HG03103 (cell line): ENCODE results near the gene ASPG.

Experiments
- ATAC-seq: cut with Tn5 transposase; IDR thresholded peaks from one replicate; pipeline ENCODE4 v1.9.1; 2021; ENCODE audit warnings: low read depth; ENCODE audit not compliant: unreplicated experiment

Gene ASPG

GRCh38 chr14:104104076-104104901 is 18.8 kb downstream of the ASPG start:
- no peak for ATAC-seq

- no peak for ATAC-seq
Measured at GRCh38 chr14:104105071-104105821, 19.7 kb downstream of the ASPG start.

DNA sequence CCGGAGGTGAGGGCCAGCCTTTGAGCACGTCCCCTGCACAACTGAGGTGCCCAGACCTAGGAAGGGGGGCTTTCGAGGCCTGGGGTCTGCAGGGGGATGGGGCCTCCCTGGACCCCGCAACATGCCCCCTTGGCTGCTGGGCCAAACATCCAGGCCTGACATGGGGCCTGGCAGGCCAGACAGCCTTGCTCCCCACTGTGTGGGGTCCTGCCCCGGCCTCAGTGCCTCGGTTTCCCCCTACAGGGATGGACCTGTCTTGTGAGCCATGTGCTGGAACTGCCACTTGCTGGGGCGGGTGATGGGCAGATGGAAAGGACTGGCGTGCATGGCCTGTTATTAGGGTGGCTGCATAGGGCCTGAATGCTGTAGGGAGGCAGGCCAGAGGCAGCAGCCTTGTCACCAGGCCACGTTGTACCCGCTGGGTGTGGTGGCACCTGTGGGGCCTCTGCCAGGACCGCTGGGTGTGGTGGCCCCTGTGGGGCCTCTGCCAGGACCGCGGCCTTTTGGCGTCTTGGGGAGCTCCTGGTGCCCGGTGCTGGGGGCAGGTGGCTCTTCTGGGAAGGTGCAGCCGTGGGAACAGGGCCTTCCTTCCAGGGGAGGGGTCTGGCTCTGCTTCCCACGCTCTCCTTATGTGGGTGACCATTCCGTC is 20.4 kb downstream of the ASPG start:
- ATAC-seq: no peak

DNA sequence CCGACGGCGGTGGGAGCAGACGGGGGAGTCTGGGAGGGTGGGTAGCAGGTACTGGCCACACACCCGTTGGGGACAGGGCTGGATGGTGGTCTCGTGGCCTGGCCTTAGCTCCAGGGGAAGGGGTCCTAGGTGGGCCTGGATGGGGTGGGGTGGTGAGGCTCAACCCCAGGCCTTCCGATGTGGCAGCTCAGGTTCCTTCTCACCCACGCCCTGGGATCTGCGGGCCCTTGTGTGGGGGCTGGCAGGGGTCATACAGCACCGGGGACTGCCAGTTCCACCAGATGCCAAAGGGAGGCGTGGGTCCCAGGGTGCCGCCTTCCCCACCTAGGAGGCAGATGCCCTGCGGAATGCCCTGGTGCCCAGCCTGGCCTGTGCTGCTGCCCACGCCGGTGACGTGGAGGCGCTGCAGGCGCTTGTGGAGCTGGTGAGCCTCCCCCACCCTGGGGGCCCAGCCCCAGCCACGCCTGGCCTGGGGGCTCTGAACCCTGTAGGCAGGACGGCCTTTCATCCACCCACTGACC is 21.0 kb downstream of the ASPG start:
- ATAC-seq: no peak

- ATAC-seq: no peak
Measured at GRCh38 chr14:104107101-104107581, 21.6 kb downstream of the ASPG start.

GRCh38 chr14:104107611-104108569 is 22.4 kb downstream of the ASPG start:
- no peak for ATAC-seq

GRCh38 chr14:104108570-104109541 is 23.4 kb downstream of the ASPG start:
- ATAC-seq: no peak

GRCh38 chr14:104109731-104110361 is 24.3 kb downstream of the ASPG start:
- ATAC-seq: no peak

DNA sequence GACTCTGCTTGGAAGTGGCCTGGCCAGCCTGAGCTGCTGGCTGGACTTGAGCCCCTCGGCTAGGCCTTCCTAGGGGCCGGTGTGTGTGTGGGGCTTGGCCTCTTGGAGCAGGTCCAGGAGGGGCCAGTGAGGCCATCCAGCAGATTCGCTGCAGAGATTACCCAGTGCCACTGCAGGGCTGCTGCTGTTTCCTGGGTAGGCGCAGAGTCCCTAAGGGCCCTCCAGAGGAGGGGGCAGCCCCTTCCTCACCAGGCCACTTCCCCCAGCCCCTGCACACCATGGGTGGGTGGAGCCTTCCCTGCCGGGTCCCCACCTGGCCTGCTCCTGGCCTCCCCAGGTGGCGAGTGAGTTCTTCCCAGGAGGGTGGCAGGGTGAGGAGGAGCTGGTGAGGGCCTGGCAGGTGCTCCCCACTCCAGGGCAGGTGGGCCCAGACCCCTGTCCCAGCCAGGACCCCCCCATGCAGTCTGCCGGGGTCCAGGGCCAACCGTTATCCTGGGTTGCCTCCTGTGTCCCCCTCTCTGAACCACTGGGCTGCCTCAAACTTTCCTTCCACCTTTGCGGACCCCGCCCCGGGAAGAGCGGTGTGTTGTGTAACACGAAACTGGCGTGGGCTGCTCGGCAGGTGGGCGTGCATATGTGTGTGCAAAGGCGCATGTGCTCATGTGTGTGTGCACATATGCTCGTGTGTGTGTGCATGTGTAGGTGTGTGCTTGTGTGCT is 25.1 kb downstream of the ASPG start:
- ATAC-seq: no peak

GRCh38 chr14:104111301-104112112 is 26.0 kb downstream of the ASPG start:
- ATAC-seq: no peak

DNA sequence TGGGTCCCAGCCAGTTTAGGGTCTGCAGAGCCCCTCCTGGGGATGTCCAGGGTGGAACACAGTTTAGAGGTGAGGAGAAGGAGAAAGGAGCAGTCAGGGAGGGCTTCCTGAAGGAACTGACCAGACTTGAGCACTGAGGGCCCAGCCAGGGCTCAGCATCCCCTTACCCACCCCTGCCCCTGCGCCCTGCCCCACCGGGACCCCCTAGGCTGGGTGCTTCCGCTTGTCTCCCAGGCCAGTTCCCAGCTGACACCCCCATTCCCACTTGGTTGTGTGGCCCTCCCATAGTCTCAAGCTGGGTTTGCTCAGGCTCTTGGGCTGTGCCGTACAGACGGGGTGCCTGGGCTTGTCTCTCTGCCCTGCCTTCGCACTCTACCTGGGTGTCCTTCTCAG is 26.6 kb downstream of the ASPG start:
- no peak for ATAC-seq

DNA sequence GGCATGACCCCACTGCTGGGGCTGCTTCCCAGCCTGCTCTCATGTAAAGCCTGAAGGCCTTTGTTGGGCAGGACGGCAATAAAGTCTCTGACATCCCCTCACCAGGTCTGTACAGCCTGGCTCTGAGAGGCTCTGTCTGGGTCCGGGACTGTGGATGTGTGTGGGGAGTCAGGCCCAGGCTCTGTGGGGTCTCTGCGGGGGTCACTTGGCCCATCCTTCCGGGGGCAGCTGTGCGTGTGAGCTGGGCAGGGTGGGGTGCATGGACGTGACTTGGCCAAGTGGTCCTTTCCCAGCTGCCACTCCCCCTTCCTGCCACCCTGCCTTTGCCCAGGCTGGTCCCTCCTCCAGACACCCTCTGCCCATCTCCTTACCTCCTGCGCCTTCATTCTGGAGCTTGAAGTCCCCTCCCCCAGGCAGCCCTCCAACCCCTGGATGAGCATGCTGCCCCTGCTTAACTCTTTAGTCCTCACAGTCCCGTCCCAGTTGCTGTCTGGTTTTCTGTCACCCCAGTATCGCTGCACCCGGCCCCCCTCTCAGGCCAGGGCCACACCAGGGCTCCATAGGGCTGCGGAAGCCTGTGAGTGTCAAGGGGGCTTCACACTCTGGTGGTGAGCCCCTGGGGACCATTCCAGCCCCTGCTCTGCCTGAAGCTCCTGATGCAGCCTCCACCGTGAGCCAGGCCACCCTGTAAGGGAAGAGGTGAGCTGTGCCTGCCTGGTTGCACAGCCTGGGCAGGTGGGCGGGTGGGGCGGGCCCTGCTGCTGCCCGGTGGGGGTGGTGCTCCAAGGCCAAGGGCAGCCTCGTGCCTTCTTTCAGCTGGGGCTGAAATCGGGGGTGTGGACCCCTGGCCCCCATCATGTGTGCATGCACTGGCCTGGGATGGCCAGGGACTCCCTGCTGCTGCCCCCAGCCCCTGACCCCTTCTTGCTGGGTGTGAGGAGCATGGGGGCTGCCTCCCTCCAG is 27.4 kb downstream of the ASPG start:
- ATAC-seq: no peak

- no peak for ATAC-seq
Measured at GRCh38 chr14:104113631-104114420, 28.3 kb downstream of the ASPG start.

DNA sequence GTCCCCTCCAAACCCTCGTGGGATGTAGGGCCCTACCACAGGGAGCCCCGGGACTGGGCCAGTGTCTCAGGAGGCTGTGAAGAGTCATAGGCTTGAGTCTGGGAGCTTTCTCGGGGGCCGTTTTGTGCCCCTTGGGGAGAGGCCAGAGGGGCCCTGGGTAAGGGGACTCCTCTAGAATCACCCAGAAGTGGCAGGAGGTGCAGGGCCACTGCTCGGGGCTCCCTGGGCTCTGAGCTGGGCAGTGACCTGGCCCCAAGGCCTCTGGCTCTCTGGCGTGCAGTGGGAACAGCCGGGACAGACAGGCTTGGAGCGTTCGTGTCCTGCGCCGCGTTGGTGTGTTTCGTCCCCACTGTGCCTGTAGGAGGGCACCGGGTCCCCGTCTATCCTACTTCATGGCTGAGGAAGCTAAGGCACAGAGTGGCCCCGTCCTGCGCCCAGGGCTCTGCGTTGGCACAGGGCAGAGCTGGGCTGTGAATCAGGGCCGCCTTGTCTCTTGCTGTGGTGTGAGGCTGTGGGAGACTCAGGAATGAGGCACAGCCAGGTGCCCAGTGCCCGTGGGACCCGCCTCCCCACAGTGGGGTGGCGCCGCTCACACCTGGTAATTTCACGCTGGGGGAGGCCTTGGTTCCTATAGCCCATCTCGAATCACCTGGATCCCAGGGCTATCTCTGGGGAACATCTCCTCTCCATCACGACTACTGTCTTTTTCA is 29.1 kb downstream of the ASPG start:
- ATAC-seq: no peak
